Epidermal melanocyte (primary cell): ENCODE data around the gene TNK1.

Experiments
- DNase-seq: peaks from one replicate; pipeline ENCODE4 v3.0.0; 2011; ENCODE audit warnings: low spot score; ENCODE audit not compliant: insufficient read length

Gene TNK1

DNA sequence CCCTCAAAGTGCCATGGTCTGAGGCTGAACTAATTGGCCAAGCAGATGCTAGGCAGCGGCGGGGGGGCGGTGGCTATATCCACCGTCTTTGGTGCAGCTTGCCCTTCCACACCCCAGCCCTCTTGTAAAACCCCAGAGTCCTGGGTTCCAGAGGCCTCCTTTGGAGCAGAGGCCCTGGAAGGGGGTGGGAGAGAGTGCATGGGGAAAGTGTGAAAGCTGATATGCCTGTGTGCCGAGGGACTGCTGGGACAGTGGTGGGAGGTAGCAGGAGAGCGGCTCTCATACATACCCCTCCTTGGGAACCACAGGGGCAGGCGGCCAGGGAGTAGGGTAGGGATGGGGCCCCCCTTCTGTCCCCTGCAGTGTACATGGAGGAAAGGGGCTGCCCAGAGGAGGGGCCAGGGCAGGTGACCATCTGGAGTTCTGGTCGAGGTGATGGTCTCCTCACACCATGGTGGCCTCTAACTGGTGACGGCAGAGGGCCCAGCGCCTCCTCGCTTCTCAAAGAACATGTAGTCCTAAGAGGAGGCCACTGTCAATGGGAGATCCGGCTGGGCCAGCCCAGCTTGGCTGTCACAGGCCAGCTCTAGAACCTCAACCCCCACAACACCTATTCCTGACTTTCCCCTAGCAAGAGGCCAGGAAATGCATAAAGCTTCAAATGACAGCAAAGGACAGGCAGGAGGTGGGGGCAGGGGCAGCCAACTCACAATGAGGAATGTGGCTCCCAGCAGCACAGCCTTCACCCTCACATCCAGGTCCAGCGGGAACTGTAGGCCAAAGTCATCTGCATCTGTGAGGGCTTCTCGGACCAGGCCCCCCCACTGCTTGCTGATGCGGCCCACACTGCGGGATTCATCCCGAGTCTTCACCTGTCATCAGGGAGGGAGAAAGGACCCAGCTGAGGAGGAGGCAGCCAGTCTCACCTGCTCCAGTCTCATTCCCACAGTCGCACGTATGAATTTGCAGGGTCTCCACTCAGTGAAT lies 9.3 kb downstream of the TNK1 start:
- no peak for DNase-seq

DNA sequence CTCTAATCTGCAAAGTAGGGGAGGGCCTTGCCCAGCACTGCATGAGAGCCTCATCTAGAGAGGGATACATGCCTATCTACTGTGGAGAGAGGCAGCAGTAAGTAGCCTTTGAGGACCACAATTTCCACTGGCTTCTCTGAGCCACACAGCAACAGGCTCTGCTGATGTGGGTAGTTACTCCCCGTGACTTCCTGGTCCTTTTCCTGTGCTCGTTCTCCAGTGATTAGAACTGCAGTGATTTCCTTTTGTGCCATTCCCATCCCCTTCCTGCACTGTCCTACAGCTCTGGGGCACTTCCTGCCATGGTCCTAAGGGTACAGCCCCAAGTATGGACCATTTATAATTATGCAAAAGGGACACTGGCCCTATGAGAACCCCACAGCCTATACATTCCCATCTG lies 10.4 kb downstream of the TNK1 start:
- DNase-seq = no peak

DNA sequence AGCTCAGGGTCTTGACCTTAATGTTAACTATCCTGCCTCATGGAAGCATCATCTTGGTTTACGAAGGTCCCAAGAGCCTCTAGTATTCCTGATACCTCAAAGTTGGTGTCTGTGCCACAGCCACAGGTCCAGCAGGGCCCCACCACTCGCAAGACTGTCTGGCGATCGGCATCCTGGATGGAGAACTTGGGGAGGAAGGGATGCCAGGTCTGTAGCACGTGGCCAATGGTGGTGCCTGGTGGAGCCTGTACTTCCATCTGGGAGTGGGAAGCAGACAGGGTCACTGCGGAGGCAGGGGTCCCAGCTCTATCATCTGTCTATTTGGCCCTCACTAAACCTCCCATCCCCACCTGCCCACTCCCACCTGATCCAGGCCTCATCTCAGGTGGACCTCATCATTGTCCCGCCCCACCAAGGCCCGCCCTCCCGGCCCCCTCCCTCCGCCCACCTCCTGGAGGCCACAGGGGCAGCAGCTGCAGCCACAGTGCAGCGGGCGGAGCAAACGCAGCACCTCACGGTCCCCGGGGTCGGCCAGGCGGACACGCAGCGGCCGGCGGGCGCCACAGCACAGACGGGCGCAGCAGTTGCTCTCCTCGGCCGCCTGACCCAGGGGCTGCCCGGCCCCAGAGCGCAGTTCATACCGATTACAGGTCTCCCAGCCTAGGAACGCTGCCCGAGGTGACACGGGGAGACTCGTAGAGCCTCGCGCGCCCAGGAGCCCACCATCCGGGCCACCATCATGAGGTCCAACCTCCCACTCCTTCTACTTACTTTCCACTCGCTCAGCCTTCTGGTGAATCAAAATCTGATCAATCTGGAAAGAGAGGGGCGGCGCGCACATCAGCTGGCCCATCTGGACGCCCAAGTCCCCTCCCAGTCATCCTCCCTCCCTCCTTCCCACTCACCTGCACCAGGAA lies 12.1 kb downstream of the TNK1 start:
- DNase-seq = no peak

DNA sequence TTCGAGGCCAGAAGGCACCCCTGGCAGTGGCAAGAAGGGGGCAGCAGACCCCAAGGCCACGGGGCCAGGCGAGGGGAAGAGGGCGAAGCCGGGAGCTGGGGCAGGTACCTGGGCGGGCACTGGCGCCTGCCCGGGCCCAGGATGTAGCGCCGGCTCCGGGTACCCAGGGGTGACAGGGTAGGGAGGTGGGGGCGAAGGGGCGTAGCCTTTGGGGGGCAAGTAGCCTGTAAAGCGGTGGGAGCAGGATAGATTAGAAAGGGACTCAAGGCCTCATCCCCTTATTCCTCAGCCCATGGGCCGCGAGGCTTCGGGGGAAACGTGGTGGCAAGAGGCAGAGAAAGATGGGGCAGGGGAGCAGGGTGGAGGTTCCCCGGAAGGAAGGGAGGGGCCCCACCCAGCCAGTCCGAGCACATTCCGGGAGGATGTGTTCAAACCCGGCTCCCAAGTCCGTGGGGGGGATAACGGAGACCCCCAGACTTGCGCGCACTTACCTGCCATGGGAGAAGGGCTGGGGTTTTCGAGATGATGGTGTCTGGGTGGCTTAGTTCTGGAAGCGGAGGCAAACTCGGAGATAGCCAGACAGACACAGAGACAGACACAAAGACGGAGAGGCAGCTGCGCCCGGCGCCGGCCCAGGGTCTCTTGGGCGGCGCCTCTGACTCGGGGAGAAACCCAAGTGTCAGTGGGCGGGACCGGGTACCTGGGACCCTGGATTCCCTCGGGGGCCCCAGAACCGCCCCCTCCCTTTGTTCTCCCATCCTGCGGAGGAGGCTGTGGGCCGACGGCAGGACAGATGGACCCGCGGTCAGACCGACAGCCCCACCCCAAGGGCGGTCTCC lies 12.9 kb downstream of the TNK1 start:
- no peak for DNase-seq

DNA sequence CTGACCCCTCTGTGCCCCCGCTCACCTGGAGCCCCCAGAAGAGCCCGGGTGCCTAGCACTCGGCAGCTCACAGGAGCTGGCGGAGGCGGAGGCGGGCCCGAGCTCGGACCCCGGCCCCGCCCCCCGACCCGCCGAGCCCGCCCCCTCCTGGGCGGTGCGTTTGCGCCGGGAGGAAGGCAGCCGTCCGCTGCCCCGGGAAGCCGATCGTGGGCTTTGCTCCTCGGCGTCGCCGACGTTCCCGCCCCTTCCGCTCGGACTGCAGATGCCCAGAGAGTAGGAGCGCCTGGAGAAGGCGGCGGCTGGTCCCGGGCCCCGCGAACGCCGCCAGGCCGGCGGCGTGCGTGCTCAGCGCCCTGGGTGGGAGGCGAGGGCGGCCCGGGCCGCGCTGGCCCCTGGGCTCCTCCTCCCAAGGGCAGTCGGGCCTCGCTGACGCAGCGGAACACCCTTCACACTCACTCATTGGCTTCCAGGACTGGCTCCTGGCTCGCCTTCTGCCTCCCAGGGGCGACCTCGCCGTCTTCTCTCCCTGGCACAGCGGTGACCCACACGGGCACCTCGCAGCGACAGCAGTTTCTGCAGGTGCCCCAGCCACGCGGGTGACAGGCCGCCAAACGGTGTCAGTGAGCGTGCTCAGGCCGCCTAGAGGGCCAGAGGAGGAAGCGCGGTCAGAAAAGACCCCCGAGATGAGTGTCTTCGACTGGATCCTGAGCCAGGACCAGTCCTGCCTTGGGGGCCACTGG lies 13.7 kb downstream of the TNK1 start, which contains the start of gene PLSCR3:
Gene PLSCR3, minus strand, starts transcription at position 74 of the 740 bp plus-strand sequence. CDS start 415 bp downstream, outside the sequence.
- DNase-seq = peak; percentile 94

DNA sequence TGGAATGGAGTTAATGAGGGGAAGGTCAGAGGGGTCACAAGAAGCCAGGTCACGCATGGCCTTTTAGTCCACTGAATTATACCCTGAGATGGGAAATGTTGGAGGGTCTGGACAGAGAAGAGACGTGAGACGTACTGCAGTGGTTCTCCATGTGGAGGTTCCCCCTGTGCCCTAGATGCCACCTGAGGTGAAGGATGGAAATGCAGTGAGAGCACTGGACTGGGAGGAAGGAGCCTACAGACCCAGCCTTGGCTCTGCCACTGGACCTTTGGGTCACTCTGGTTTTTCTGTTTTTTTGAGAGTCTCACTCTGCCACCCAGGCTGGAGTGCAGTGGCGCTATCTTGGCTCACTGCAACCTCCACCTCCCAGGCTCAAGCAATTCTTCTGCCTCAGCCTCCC lies 15.3 kb downstream of the TNK1 start:
- DNase-seq = no peak

DNA sequence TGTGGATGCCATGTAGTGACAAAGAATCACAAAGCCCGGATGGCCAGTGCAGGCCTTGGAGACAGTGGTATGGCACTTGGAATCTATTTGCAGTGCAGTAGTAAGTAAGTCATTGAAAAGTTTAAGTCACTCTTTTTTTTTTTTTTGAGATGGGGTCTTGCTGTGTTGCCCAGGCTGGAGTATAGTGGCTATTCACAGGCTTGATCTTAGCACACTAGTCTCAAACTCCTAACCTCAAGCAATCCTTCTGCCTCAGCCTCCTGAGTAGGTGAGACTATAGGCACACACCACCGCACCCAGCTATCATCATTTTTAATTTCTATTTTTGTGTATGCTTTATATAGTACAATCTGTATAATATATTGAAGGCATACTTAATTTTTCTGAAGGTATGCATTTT lies 17.7 kb downstream of the TNK1 start:
- no peak for DNase-seq

DNA sequence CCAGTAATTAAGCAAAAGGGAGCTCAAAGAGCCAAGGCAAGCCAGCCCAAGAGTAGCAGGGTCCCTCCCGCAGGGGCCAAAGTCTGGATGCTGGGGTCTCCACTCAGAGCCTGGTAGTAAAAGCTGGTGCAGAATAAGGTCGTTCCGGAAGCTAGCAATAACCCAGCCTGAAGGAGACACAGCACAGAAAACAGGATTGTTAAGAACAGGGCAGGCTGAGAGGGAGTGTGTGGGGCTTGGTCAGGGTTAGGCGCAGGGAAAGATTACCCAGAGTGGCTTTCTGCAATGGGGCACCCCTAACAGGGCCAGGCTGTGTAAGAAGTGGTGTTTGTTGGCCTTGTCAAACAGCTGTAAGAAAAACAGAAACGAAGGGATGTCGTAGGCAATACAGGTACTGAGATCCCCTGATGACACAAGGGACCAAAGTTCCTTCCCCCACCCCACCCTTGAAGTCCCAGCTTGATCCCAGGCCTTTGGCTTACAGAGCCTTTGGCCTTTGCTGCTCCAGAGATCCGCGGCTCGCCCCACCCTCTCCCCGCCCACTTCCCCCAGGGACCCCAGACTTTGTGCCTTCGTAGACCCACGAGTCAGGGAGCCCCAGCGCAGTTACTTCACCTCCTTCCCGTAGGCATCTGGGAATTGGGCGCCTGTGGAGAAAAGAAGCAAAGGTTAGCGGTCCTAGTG lies 22.3 kb downstream of the TNK1 start:
- no peak for DNase-seq

DNA sequence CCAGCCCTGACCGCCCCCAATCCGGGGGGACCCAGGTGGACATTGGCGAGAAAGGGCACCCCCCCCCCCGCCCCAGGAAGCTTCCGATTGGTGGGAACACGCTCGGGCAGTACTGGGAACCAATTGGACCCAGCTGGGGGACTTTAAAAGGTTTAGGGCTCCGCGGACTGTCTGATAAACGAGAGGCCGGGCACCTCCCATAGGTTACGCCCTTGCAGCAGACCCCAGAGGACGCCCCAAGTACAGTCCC lies 22.8 kb downstream of the TNK1 start:
- DNase-seq = peak; percentile 74

DNA sequence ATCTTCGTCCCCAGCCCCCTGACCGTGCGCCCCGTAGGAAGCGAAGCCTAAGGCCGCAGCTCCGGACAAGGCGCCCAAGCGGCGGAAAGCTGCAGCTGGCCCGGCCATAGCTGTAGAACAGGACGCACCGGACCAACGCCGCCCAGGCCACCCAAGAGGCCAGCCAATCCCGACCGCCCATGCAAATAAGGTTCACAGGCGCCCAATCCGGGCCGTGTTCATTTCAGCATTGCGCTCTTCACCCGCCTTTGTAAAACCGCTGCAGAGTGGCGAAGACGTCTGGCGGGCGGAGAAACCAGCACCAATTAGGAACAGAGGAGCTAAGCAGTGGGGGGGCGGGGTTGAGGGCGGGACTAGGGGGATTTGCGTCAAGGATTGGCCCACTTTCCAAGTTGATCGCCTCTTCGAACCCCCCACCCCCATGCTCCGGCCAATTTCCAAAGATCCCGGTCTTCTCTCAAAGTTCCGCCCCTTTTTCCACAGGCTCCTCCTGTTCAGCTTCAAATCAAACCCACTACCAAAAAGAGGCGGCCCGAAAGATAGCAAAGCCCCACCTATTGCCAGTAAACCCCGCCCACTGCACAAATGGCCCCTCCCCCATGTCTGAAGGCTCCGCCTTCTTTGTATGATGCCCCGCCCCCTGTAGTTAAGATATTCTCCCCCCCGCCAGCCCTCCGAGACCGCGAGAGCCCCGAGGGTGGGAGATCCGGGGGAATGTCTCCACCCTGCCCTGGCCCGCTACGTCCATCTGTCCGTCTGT lies 23.3 kb downstream of the TNK1 start, which contains the start of gene TMEM256:
Gene TMEM256, minus strand, starts transcription at position 121 of the 760 bp plus-strand sequence. Its CDS starts 13 bp downstream, at position 108.
- DNase-seq = peak; percentile 98

DNA sequence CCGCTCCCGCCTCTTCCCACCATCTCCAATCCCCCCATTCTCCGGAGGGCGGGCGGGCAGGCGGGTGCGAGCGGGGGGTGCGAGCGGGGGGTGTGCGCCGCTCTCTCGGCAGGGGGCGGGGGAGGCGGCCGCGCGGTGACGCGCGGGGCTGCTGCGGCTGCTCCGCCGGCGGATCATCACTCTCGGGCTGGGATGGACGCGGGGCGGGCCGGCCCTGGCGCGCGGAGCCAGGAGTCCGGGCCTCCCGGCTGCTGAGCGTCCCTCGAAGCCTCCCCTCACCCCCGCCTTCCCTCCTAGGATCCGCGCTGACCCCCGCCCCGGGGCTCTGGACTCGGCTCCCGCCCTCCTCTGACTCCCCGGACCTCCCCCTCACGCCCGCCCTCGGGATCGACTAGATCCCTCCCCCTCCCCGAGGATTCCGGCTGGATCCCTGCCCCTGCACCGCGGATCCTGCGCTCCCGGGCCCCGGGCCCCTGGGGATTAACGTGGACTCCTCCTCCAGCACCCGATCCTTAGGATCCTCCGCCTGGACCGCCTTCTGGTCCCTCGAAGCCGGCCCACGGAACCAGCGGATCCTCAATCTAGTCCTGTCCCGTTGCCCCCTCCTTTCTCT lies 24.0 kb downstream of the TNK1 start:
- DNase-seq = peak; percentile 79

DNA sequence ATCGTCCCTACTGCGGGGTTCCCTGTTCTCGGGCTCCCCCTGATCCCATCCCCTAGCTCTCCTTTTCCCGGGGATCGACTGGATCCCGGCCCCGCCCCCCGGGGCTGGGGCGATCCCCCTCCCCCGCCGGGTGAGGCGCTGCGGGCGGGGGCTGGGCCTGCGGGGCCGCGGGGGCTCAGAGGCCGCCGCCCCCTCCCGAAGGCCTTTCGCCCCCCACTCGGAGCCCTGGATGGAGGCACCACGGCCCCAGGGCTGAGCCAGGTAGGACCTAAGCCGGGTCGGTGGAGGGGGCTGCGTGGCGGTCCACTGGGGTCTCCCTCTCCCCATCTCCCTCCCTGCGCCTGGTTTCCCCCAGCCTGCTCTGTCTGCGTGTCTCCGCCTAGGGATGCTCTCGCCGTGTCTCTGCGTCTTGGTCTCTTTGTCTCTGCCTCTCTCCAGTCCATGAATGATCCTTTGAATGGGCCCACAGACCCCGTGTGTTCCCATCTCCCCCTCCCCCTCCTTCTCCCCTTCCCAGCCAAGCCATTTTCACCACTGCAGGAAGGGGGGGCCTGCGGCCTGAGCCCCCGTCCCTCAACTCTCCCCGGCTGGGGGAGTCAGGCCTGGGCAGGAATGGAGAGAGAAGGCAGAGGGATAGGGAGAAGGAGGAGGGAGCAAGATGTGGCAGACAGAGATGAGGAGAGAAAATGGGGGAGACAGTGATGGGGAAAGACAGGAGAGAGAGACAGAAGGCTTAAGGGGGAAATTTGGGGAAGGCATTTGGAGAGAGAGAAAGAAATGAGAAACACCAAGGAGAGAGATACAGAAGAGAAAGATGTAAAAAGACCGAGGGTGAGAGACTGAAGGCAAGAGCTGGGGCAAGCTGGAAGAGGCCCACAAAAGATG lies 24.7 kb downstream of the TNK1 start:
- no peak for DNase-seq

DNA sequence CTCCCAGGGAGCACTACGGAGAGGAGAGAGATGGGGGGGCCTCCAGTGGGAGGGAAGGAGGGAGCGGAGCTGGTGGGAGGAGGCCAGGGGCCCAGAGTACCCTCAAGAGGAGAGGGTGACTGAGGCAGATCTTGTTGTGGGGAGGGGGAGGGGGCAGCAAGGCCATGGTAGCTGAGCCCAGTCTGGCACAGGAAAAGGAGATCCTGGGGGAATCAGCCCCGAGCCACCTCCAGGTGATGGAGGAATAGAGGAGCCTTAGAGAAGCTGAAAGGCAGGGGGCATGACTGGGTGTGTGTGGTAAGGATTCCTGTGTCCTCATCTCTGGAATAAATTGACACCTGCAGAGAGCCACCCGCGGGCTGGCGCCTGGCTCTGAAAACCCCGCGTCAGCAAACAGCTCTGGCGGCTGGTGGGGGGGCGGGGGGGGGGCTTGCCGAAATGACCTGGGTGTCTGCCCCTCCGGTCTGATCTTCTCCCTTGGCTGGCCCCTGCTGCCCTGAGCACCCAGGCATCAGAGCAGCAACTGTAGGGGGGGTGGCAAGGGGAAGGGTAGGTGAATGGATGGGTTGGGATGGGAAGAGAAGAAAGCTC lies 25.4 kb downstream of the TNK1 start:
- DNase-seq = no peak

DNA sequence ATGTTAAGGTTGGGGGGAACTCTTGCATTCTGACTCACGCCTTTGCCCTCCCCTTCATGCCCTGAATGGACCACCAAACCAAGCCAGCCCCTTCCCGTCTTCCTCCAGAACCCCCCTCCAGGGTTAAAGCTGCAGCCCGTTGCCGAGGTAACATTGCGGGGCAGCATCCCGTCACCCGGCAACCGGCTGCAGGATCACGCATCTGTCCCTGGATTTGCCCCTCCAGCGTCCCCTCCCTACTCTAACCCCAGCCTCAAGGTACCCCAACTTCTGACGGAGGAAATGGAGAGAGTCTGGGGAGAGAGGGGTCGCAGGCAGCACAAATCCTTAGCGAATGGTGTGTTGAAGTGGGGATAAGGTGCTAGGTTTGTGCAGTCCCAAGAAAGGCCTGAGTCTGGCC lies 26.2 kb downstream of the TNK1 start:
- DNase-seq = no peak

DNA sequence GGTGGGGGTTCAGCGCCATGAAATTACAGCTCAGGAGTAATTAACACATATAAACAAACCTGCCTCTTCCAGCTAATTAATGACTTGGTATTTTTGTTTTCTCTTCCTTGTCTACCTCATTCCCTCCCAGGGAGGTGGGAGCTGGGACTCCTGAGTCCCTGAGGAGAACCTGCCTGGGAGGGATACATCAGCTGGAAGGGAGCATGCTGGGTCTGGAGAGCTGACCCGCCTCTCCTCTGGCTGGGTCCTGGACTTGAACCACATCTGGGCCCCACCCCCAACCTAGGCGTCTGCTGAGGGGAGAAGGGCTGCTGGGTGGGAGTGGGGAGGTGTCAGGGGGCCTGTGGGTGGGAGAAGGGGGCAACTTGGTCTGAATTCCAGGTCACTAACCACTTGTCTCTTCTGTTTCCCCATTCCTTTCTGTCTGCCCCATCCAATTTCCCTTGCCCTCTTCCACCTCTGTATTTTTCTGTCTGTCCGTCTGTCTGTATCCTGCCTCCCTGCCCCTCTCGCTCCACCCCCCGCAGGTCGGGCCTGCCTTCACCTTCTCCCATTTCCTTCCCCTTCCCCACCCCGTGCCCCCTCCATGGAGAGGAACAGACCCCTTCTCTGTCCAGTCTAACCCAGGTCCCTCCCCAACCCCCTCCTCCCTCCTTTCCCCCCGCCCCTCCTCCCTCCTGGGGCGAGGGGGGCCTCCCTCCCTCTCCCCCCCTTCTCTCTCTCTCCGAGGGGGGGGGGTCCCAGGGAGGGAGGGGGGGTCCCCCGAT lies 26.8 kb downstream of the TNK1 start, which contains the start of gene NLGN2:
Gene NLGN2, plus strand, starts transcription at position 361 of the 767 bp plus-strand sequence. CDS start 411 bp downstream, outside the sequence.
- DNase-seq = no peak

DNA sequence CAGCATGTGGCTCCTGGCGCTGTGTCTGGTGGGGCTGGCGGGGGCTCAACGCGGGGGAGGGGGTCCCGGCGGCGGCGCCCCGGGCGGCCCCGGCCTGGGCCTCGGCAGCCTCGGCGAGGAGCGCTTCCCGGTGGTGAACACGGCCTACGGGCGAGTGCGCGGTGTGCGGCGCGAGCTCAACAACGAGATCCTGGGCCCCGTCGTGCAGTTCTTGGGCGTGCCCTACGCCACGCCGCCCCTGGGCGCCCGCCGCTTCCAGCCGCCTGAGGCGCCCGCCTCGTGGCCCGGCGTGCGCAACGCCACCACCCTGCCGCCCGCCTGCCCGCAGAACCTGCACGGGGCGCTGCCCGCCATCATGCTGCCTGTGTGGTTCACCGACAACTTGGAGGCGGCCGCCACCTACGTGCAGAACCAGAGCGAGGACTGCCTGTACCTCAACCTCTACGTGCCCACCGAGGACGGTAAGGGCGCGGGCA lies 27.4 kb downstream of the TNK1 start:
- no peak for DNase-seq
